GM19463 (cell line): ENCODE results near the gene ZG16B.

Source experiments
- ATAC-seq: cut with Tn5 transposase; IDR thresholded peaks from one replicate; pipeline ENCODE4 v1.9.1; 2021; ENCODE audit warnings: mild to moderate bottlenecking, moderate library complexity; ENCODE audit not compliant: unreplicated experiment

ZG16B gene

GRCh38 chr16:2860826-2861567 lies 30.9 kb downstream of the ZG16B start:
- no peak for ATAC-seq

GRCh38 chr16:2865651-2866050 lies 35.5 kb downstream of the ZG16B start:
- ATAC-seq: no peak

- no peak for ATAC-seq
These were observed 36.3 kb downstream of the ZG16B start for GRCh38 chr16:2866431-2866830.

- ATAC-seq: no peak
These were observed 37.5 kb downstream of the ZG16B start for GRCh38 chr16:2867661-2867986.

- ATAC-seq: peak; percentile 89
These were observed 38.1 kb downstream of the ZG16B start for GRCh38 chr16:2867987-2868789.

- no peak for ATAC-seq
These were observed 41.8 kb downstream of the ZG16B start for GRCh38 chr16:2871926-2872325.

- ATAC-seq: no peak
These were observed 44.2 kb downstream of the ZG16B start for GRCh38 chr16:2874032-2874911.

GRCh38 chr16:2874912-2875362 lies 44.8 kb downstream of the ZG16B start:
- ATAC-seq: peak; percentile 57

GRCh38 chr16:2879854-2880508 lies 49.9 kb downstream of the ZG16B start:
- no peak for ATAC-seq
